CD14-positive monocyte (primary cell): ENCODE results near the gene PKNOX2. TPM values are rescaled to one million over a fixed set of nuclear protein-coding genes. Genes with fewer than 3 reads are reported as not detected.

ENCODE experiments used
- DNase-seq, 3 donors: peaks; one replicate each; pipeline ENCODE4 v3.0.0-alpha.2; 2011 to 2022
- H2AFZ ChIP-seq: 2 replicates; pipeline ENCODE4 v1.6.0; 2012; ENCODE audit warnings: mild to moderate bottlenecking, low read depth, low read length, inconsistent platforms; ENCODE audit not compliant: insufficient read depth, poor library complexity, severe bottlenecking
- H3K27ac ChIP-seq, 2 donors: 1 replicate in 1 of 2; 2 replicates in 1 of 2; pipeline ENCODE4 v1.5.1; 2012 to 2013; ENCODE audit warnings: low read length in 2 of 2, control low read depth in 1 of 2, inconsistent platforms in 1 of 2, low read depth in 1 of 2, mild to moderate bottlenecking in 1 of 2
- H3K27me3 ChIP-seq, 2 donors: one replicate each; pipeline versions ENCODE4 v1.6.0 to v1.6.1; 2011 to 2013; ENCODE audit warnings: low read length in 2 of 2; ENCODE audit not compliant: control insufficient read depth in 2 of 2, insufficient read depth in 2 of 2
- H3K36me3 ChIP-seq, 2 donors: replicated peaks in 1 of 2; 1 replicate in 1 of 2; 2 replicates in 1 of 2; pipeline versions ENCODE4 v1.5.1 to v1.6.1; 2012 to 2013; ENCODE audit warnings: low read length in 2 of 2, control low read depth in 1 of 2, inconsistent platforms in 1 of 2, mild to moderate bottlenecking in 1 of 2; ENCODE audit not compliant: insufficient read depth in 2 of 2, control insufficient read depth in 1 of 2
- H3K4me1 ChIP-seq, 2 donors: 1 replicate in 1 of 2; 2 replicates in 1 of 2; pipeline versions ENCODE4 v1.5.1 to v1.6.1; 2012 to 2013; ENCODE audit warnings: low read length in 2 of 2, control low read depth in 1 of 2, inconsistent platforms in 1 of 2, mild to moderate bottlenecking in 1 of 2, moderate library complexity in 1 of 2; ENCODE audit not compliant: insufficient read depth in 2 of 2, control insufficient read depth in 1 of 2
- H3K4me2 ChIP-seq: replicated peaks from 2 replicates; pipeline ENCODE3; 2012; ENCODE audit warnings: low read length, moderate library complexity, mild to moderate bottlenecking; ENCODE audit not compliant: poor library complexity, severe bottlenecking; ENCODE audit errors: extremely low read depth
- H3K4me3 ChIP-seq, 3 experiments: fragments of 200-600 bp in 1 of 3; sonication (generic) in 1 of 3; replicated peaks in 1 of 3; 1 replicate in 2 of 3; 2 replicates in 1 of 3; pipeline ENCODE4 v1.5.1; 2011 to 2013; ENCODE audit warnings: low read length in 3 of 3, mild to moderate bottlenecking in 3 of 3, control low read depth in 2 of 3, low read depth in 2 of 3, inconsistent platforms in 1 of 3, moderate library complexity in 1 of 3
- H3K79me2 ChIP-seq: 2 replicates; pipeline ENCODE4 v1.6.0; 2012; ENCODE audit warnings: mild to moderate bottlenecking, control low read depth, inconsistent platforms, low read length, moderate library complexity; ENCODE audit not compliant: insufficient read depth
- H3K9ac ChIP-seq: 2 replicates; pipeline ENCODE4 v1.6.0; 2017; ENCODE audit warnings: low read length, mild to moderate bottlenecking; ENCODE audit not compliant: insufficient read depth, poor library complexity, severe bottlenecking
- H3K9me3 ChIP-seq, 2 donors: replicated peaks in 1 of 2; 1 replicate in 1 of 2; 2 replicates in 1 of 2; pipeline versions ENCODE4 v1.5.1 to v1.6.1; 2012 to 2013; ENCODE audit warnings: low read length in 2 of 2, control low read depth in 1 of 2; ENCODE audit not compliant: control insufficient read depth in 1 of 2, insufficient read depth in 1 of 2
- H4K20me1 ChIP-seq: 2 replicates; pipeline ENCODE4 v1.6.0; 2012; ENCODE audit warnings: mild to moderate bottlenecking, low read length, control low read depth, moderate library complexity; ENCODE audit not compliant: insufficient read depth
- H3K27ac Mint-ChIP-seq, 7 donors: one replicate each; pipeline ENCODE4 v1.8.0; 2020; ENCODE audit warnings: mild to moderate bottlenecking in 7 of 7, mixed read lengths in 7 of 7, moderate library complexity in 6 of 7, inconsistent platforms in 2 of 7
- H3K27me3 Mint-ChIP-seq, 3 donors: one replicate each; pipeline ENCODE4 v1.8.0; 2021 to 2022; ENCODE audit warnings: low read depth in 3 of 3, mild to moderate bottlenecking in 3 of 3, mixed read lengths in 3 of 3, moderate library complexity in 3 of 3, inconsistent platforms in 1 of 3
- H3K36me3 Mint-ChIP-seq, 2 donors: one replicate each; pipeline ENCODE4 v1.8.0; 2020; ENCODE audit warnings: mixed read lengths in 2 of 2, inconsistent platforms in 1 of 2, mild to moderate bottlenecking in 1 of 2
- H3K4me1 Mint-ChIP-seq: one replicate; pipeline ENCODE4 v1.8.0; 2020; ENCODE audit warnings: mild to moderate bottlenecking, mixed read lengths
- H3K4me3 Mint-ChIP-seq, 2 donors: one replicate each; pipeline ENCODE4 v1.8.0; 2020; ENCODE audit warnings: mild to moderate bottlenecking in 2 of 2, mixed read lengths in 2 of 2, moderate library complexity in 1 of 2
- H3K9me3 Mint-ChIP-seq, 7 donors: one replicate each; pipeline ENCODE4 v1.8.0; 2020 to 2022; ENCODE audit warnings: mixed read lengths in 7 of 7, mild to moderate bottlenecking in 6 of 7, moderate library complexity in 6 of 7, inconsistent platforms in 2 of 7
- WGBS: methylation state at CpG from one replicate; pipeline ENCODE4 v1.1.5; 2013; ENCODE audit warnings: missing lambda C conversion rate; ENCODE audit not compliant: insufficient coverage; 5-methylcytosine and 5-hydroxymethylcytosine counted together
- intact Hi-C, 2 donors: fragments of 100-400 bp; cut with micrococcal nuclease; formaldehyde crosslinking; loops; one replicate each; pipeline versions ENCODE4 v1.15.0 to v1.15.1; 2023
- polyA plus RNA-seq, 3 donors: library from polyadenylated mRNA; depleted of rRNA in 1 of 3; unstranded in 2 of 3; stranded (reverse) in 1 of 3; fragments of 300-500 nt in 2 of 3; fragments of >200 nt in 1 of 3; fragmentation: Illumina TruSeq in 2 of 3; gene quantifications; 1 replicate in 2 of 3; 2 replicates in 1 of 3; pipeline ENCODE4 v1.2.3, GENCODE V29; 2012 to 2021
- TF ChIP-seq, protein P1 (sequence below): fragments of 200-600 bp; IDR thresholded peaks from one replicate; pipeline ENCODE4 v1.8.0; 2022; ENCODE audit warnings: antibody characterized with exemption, mild to moderate bottlenecking

PKNOX2 gene
- polyA plus RNA-seq, 3 donors, result not detected

DNA sequence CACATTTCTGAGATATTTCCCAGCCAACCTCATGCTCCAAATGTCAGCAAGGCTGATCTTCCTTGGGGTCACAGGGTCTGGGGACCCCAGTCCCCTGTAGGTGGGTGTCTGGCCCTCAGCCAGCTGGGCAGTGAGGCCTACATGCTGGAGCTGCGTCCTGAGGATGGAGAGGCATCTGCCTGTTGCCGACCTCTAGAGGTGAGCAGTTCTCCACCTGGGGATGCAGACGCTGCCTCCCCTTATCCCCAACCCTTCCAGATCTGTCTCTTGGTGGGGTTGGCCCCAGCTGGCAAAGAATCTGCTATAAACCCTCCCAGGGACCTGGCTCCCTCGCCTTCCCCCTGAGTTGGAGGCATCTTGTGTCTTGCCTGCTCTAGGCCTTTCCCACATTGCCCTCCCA, 79.6 kb downstream of the PKNOX2 start:
- TF ChIP-seq, protein P1, sequence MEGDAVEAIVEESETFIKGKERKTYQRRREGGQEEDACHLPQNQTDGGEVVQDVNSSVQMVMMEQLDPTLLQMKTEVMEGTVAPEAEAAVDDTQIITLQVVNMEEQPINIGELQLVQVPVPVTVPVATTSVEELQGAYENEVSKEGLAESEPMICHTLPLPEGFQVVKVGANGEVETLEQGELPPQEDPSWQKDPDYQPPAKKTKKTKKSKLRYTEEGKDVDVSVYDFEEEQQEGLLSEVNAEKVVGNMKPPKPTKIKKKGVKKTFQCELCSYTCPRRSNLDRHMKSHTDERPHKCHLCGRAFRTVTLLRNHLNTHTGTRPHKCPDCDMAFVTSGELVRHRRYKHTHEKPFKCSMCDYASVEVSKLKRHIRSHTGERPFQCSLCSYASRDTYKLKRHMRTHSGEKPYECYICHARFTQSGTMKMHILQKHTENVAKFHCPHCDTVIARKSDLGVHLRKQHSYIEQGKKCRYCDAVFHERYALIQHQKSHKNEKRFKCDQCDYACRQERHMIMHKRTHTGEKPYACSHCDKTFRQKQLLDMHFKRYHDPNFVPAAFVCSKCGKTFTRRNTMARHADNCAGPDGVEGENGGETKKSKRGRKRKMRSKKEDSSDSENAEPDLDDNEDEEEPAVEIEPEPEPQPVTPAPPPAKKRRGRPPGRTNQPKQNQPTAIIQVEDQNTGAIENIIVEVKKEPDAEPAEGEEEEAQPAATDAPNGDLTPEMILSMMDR, result no peak
- Histone ChIP-seq H3K4me3 (no peak overlapping the region), H3K9ac (no peak overlapping the region), H3K9me3 (no peaks in the 10 kb centered on the region), H4K20me1 (no peaks in the 10 kb centered on the region), H3K4me1 (no peaks in the 10 kb centered on the region), H2AFZ (no peak overlapping the region), H3K4me2 (no peak overlapping the region), H3K27me3 (peaks cover 0 to 4% of the 10 kb centered on the region in 2 donors), H3K36me3 (no peaks in the 10 kb centered on the region), H3K79me2 (no peaks in the 10 kb centered on the region), H3K27ac (no peak overlapping the region)
- Mint-ChIP-seq H3K4me3 (no peak overlapping the region), H3K27me3 (peaks cover 8 to 13% (median 12%) of the 10 kb centered on the region in 3 donors), H3K9me3 (peaks cover 0 to 7% (median 1%) of the 10 kb centered on the region in 7 donors), H3K36me3 (no peaks in the 10 kb centered on the region), H3K4me1 (no peaks in the 10 kb centered on the region), H3K27ac (no peak overlapping the region)
- no peak for DNase-seq
- 100% methylated on average over 2 of the region's 4 CpGs for WGBS
- intact Hi-C loops, result no loop called here

DNA sequence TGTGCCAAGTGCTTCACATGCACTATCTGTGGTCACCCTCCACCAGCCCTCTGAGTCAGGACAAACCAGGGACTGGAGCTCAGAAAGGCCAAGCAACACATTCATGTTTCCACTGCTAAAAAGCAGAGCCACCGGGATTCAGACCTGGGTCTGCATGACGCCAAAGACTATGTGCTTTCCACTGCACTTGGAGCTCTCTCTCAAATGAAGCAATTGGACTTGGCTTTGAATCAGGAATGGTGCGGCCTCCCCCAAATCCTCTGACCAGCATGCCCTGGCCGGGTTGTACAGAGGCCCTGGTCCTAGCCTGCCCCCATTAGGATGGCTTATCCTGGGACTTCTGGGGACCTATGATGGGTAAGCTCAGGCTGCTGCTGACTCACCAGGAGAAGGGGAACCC, 80.7 kb downstream of the PKNOX2 start:
- Mint-ChIP-seq H3K9me3 (peaks cover 0 to 3% (median 0%) of the 10 kb centered on the region in 7 donors), H3K4me3 (no peak overlapping the region), H3K4me1 (no peaks in the 10 kb centered on the region), H3K36me3 (no peaks in the 10 kb centered on the region), H3K27me3 (peaks cover 4 to 6% (median 5%) of the 10 kb centered on the region in 3 donors), H3K27ac (no peak overlapping the region)
- no peak overlapping the region for H3K27ac ChIP-seq
- DNase-seq, result no peak
- no peaks in the 10 kb centered on the region for H4K20me1 ChIP-seq
- no peaks in the 10 kb centered on the region for H3K36me3 ChIP-seq
- TF ChIP-seq, protein P1, result no peak
- H3K4me3 ChIP-seq, result no peak overlapping the region
- no peak overlapping the region for H3K4me2 ChIP-seq
- intact Hi-C loops, result no loop called here
- H3K9me3 ChIP-seq, result no peaks in the 10 kb centered on the region
- WGBS, result 86% methylated on average over 3 of the region's 4 CpGs
- no peaks in the 10 kb centered on the region for H3K4me1 ChIP-seq
- H3K79me2 ChIP-seq, result no peaks in the 10 kb centered on the region
- H3K27me3 ChIP-seq, result no peaks in the 10 kb centered on the region
- H3K9ac ChIP-seq, result no peak overlapping the region
- H2AFZ ChIP-seq, result no peak overlapping the region
